Measurements from ENCODE around the gene EFEMP1. TPM values are rescaled to one million over a fixed set of nuclear protein-coding genes. Genes with fewer than 3 reads are reported as not detected.

The EFEMP1 gene
- 31.3 to 48.7 TPM (median 48.1 TPM) in 5 replicates for total RNA-seq (2022; extraction: Qiagen RNA extraction)

GRCh38 chr2:55923091-55923981, at the start of gene EFEMP1:
Gene EFEMP1, minus strand, starts transcription at chr2:55923782. Its CDS starts 1,342 bp downstream, at chr2:55922440.

Other genes with a start within 250 kb of the EFEMP1 start
- 29.5 to 51.2 TPM (median 31.9 TPM) in 5 replicates for gene PNPT1, start 229.9 kb downstream of the EFEMP1 start, total RNA-seq (2022; extraction: Qiagen RNA extraction)

Measured in A549 treated with dexamethasone at 1 μM for 4 hours (cell line).